ENCODE data around the gene CARMIL1.

GRCh38 chr6:25369036-25369432, 89.9 kb downstream of the CARMIL1 start:
- TF ChIP-seq CTCF (IDR thresholded peaks at IDR 0.05; ENCODE audit: insufficient read depth, low read depth, low read length): no peak
- TF ChIP-seq EZH2 (IDR thresholded peaks at IDR 0.05; ENCODE audit: insufficient read depth, low read length): no peak

All from astrocyte (in vitro differentiated cells and primary cell).